Measurements from ENCODE around the gene HDAC4. TPM values are rescaled to one million over a fixed set of nuclear protein-coding genes. Genes with fewer than 3 reads are reported as not detected.

Gene HDAC4
- total RNA-seq, 1 experiment from 2014 or later: 32.0 TPM

DNA sequence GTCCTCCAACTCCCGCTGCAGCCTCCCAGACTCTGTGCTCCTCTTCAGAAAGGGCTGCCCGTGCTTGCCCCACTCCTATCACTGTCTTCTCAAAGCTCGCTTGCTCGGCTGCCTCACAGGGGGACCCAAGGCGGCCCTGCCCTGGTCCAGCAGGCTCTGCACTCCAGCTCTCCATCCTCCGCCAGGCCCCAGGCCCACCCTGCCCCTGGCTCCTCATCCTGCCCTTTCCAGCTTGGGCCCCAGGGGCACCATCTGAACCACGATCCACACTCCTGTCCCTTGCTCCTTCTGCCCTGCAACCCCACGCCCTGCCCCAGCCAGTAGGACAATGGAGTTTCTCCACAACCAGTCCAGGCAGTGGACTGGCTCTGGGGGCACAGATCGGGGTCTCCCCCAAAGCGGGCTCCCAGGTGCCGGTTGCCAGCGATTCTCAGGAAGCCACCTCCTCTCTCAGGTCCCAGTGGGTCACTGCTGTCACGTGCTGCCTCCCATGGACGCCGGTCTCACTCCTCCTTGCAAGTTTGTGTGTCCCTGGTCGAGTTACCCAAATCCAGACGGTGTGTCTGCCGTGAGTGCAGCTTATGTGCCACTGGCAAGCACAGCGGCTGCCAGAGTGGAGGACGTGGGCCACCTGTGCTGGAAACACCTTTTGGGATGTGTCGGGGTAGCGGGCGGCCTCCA is 238.5 kb downstream of the HDAC4 start:
- peak; percentile 17 for DNase-seq
- H2BK12ac ChIP-seq (ENCODE audit: insufficient read length, low read depth, low read length): no peak overlapping the region
- WGBS (ENCODE audit: extremely low coverage, insufficient read length, low lambda C conversion rate): no CpG with 5 or more reads among the region's 23 CpGs

More for the DNA sequence above, 238.5 kb downstream of the HDAC4 start:
- no peak overlapping the region for H2AK5ac ChIP-seq (ENCODE audit: insufficient read length, low read length)
- H3K9me3 ChIP-seq (ENCODE audit: control insufficient read depth, low read depth, low read length): no peaks in the 10 kb centered on the region
- H3K4me2 ChIP-seq (ENCODE audit: insufficient read depth, insufficient read length, low read length): no peak overlapping the region
- no peak overlapping the region for H3K9ac ChIP-seq (ENCODE audit: extremely low read depth, insufficient read length, low read length)
- no peaks in the 10 kb centered on the region for H3K4me1 ChIP-seq (ENCODE audit: insufficient read depth, low read length)
- no peak overlapping the region for H3K27ac ChIP-seq (ENCODE audit: insufficient read length, low read depth, low read length)
- no peak overlapping the region for H2BK20ac ChIP-seq (ENCODE audit: low read depth, low read length, poor library complexity, severe bottlenecking)
- H3K36me3 Mint-ChIP-seq (ENCODE audit: insufficient read depth in 1 of 3, low read depth in 3 of 3): peaks cover 21 to 25% (median 24%) of the 10 kb centered on the region in 3 experiments; a peak in 6 of 7 replicates
- no peaks in the 10 kb centered on the region for H3K79me1 ChIP-seq (ENCODE audit: insufficient read depth, low read depth, low read length, poor library complexity, severe bottlenecking)
- no peak overlapping the region for H3K18ac ChIP-seq (ENCODE audit: insufficient read length, low read depth, low read length)
- no peak overlapping the region for H3K56ac ChIP-seq (ENCODE audit: insufficient read length, low read depth, low read length)
- no peak overlapping the region for H2BK5ac ChIP-seq (ENCODE audit: insufficient read length, low read length)
- H3K27me3 ChIP-seq (ENCODE audit: insufficient read depth, low read length): no peaks in the 10 kb centered on the region
- no peak overlapping the region for H3K23ac ChIP-seq (ENCODE audit: insufficient read length, low read depth, low read length)
- H4K8ac ChIP-seq (replicated peaks; ENCODE audit: insufficient read length, low read depth, low read length): no peak overlapping the region
- H3K4ac ChIP-seq (ENCODE audit: low read depth, low read length): no peak overlapping the region
- H4K20me1 ChIP-seq (ENCODE audit: control insufficient read depth, insufficient read depth, insufficient read length): peaks cover 3% of the 10 kb centered on the region
- no peaks in the 10 kb centered on the region; the same call in 1 of the 2 replicates for H3K27me3 Mint-ChIP-seq (ENCODE audit: low read depth)
- no peaks in the 10 kb centered on the region; a peak in 1 of 5 replicates for H3K9me3 Mint-ChIP-seq
- H3K79me2 ChIP-seq (ENCODE audit: insufficient read depth, low read length): no peaks in the 10 kb centered on the region
- peaks cover 0 to 13% of the 10 kb centered on the region in 2 experiments; a peak in 3 of 4 replicates for H3K4me1 Mint-ChIP-seq
- H4K91ac ChIP-seq (ENCODE audit: insufficient read length, low read depth, low read length): no peak overlapping the region
- no peak overlapping the region for H3T11ph ChIP-seq (ENCODE audit: low read length)
- H4K5ac ChIP-seq (ENCODE audit: insufficient read length, low read depth, low read length): no peak overlapping the region
- TF ChIP-seq, protein P1, sequence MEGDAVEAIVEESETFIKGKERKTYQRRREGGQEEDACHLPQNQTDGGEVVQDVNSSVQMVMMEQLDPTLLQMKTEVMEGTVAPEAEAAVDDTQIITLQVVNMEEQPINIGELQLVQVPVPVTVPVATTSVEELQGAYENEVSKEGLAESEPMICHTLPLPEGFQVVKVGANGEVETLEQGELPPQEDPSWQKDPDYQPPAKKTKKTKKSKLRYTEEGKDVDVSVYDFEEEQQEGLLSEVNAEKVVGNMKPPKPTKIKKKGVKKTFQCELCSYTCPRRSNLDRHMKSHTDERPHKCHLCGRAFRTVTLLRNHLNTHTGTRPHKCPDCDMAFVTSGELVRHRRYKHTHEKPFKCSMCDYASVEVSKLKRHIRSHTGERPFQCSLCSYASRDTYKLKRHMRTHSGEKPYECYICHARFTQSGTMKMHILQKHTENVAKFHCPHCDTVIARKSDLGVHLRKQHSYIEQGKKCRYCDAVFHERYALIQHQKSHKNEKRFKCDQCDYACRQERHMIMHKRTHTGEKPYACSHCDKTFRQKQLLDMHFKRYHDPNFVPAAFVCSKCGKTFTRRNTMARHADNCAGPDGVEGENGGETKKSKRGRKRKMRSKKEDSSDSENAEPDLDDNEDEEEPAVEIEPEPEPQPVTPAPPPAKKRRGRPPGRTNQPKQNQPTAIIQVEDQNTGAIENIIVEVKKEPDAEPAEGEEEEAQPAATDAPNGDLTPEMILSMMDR (conservative IDR thresholded peaks at IDR 0.05): no peak
- H2BK120ac ChIP-seq (ENCODE audit: low read depth, low read length, poor library complexity, severe bottlenecking): no peak overlapping the region
- no peak overlapping the region for H2BK15ac ChIP-seq (ENCODE audit: low read depth, low read length)
- no peak overlapping the region for H3K14ac ChIP-seq (ENCODE audit: insufficient read depth, low read length)
- H3K23me2 ChIP-seq (ENCODE audit: insufficient read length, low read depth, low read length, poor library complexity, severe bottlenecking): no peaks in the 10 kb centered on the region
- no peak overlapping the region for H2AFZ ChIP-seq (ENCODE audit: low read length)
- H3K27ac Mint-ChIP-seq: peak overlapping the region in 2 of 3 experiments; percentile 28 to 81; a peak in 2 of 7 replicates
- H3K4me3 Mint-ChIP-seq: no peak overlapping the region
